Posterior vena cava (tissue), 2 donors: ENCODE measurements around the gene GPR37L1. TPM values are rescaled to one million over a fixed set of nuclear protein-coding genes. Genes with fewer than 3 reads are reported as not detected.
"Not testable (repeated sequence)": the region's sequence is repeated elsewhere in the genome, so short reads cannot be mapped to it uniquely, and the experiment has no call there.

ENCODE experiments used
- DNase-seq: peaks from one replicate; pipeline ENCODE4 v3.0.0-alpha.2; 2020; ENCODE audit warnings: low spot score
- intact Hi-C, 2 donors: fragments of 100-400 bp; cut with DNase I; formaldehyde crosslinking; loops; one replicate each; pipeline versions ENCODE4 v1.14.1 to v1.14.2; 2022 to 2023
- total RNA-seq, 2 donors: library from RNA; stranded (reverse); fragmentation: NEBNext Ultra II Directional; extraction: Animal tissue kit (Norgen Biotek cat#: 25700); gene quantifications; one replicate each; pipeline ENCODE4 v1.2.1, GENCODE V29; 2021
- donor health status: DM: yes; HTN: yes; CAD: no.
- donor health status: DM: yes; HTN: yes; CAD: no.

Gene GPR37L1
- total RNA-seq, 2 donors from 2014 or later, result 0.09 TPM; not detected in 1

DNA sequence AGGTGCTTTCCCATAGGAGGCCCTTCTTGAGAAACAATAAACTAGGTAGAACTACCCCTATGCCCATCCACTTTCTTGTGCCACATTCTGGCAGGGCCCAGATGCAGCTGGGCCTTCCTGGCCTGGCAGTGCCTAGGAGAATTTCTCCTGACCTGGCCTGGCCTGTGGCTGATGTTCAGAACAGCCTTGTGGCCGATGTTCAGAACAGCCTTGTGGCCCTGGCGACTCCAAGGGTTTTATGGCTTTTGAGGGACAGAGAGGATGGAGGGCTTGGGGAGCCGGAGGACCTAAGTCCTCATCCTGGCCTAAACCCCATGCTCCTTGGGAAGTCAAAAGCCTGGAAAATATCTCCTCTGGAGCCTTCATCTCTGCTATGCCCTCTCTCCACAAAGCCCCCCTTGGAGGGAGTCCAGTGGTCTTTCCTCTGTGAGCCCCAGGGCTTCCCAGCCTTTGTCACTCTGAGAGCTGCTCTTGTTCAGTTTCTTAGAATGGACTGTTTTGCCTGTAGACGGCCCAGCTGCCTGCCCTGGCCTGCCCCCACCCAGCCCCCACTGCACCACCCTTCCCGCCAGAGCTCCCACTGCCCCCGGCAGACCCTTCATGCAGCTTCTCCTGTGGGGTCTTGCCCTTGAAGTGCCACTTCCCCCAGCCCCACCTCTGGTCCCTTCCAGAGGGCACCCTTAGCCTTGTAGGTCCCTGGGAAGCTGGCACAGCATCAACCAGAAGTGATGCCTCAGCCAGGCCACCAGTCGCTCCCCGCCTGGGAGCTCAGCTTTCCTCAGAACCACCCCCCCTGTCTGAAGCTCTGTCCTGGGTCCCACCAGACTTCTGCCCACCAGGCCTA lies 7.0 kb downstream of the GPR37L1 start:
- DNase-seq, result no peak
- intact Hi-C loops, result loop anchor here in 1 of 2 donors (5.0 kb wide), 1 partner anchor 122 kb away; no protein-coding TSS in a partner anchor

GRCh38 chr1:202130297-202130721 lies 7.6 kb downstream of the GPR37L1 start:
- intact Hi-C loops, result no loop called here
- DNase-seq, result no peak

GRCh38 chr1:202130816-202131522 lies 8.3 kb downstream of the GPR37L1 start:
- no peak for DNase-seq
- intact Hi-C loops, result no loop called here

GRCh38 chr1:202131956-202132821 lies 9.5 kb downstream of the GPR37L1 start:
- DNase-seq, result peak; percentile 87
- intact Hi-C loops, result no loop called here

- intact Hi-C loops, result no loop called here
- DNase-seq, result no peak
Observed at GRCh38 chr1:202133001-202133400, 10.3 kb downstream of the GPR37L1 start.

- no peak for DNase-seq
- intact Hi-C loops, result no loop called here
Observed at GRCh38 chr1:202133496-202133895, 10.8 kb downstream of the GPR37L1 start.

DNA sequence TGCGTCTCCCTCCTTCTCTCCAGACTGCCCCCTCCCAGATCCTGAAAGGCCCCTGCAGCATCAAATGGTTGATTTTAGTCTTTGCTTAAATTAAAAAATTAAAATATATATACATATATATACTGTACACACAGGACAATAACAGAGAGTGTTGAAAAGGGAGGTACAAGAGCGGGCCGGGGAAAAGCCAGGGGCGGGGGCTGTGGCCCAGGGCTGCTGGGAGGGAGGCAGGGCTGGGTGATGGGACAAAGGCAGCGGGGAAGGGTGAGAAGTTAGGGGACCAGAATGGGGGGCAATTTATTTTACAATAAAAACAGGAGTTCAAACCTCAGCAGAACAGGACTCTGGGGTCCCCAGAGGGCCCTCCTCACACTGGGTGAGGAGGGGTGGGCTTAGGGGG lies 11.3 kb downstream of the GPR37L1 start:
- DNase-seq, result no peak
- intact Hi-C loops, result no loop called here

GRCh38 chr1:202134645-202135172 lies 12.0 kb downstream of the GPR37L1 start:
- intact Hi-C loops, result no loop called here
- no peak for DNase-seq

GRCh38 chr1:202135221-202135721 lies 12.6 kb downstream of the GPR37L1 start:
- DNase-seq, result no peak

GRCh38 chr1:202140833-202141232 lies 18.1 kb downstream of the GPR37L1 start:
- DNase-seq, result no peak
- intact Hi-C loops, result no loop called here

More at GRCh38 chr1:202135221-202135721, 12.6 kb downstream of the GPR37L1 start:
- intact Hi-C loops, result no loop called here

- intact Hi-C loops, DNase-seq: not testable (repeated sequence)
Observed at GRCh38 chr1:202141468-202141867, 18.8 kb downstream of the GPR37L1 start.

GRCh38 chr1:202143011-202143767 lies 20.5 kb downstream of the GPR37L1 start:
- DNase-seq, result no peak
- intact Hi-C loops, result no loop called here

DNA sequence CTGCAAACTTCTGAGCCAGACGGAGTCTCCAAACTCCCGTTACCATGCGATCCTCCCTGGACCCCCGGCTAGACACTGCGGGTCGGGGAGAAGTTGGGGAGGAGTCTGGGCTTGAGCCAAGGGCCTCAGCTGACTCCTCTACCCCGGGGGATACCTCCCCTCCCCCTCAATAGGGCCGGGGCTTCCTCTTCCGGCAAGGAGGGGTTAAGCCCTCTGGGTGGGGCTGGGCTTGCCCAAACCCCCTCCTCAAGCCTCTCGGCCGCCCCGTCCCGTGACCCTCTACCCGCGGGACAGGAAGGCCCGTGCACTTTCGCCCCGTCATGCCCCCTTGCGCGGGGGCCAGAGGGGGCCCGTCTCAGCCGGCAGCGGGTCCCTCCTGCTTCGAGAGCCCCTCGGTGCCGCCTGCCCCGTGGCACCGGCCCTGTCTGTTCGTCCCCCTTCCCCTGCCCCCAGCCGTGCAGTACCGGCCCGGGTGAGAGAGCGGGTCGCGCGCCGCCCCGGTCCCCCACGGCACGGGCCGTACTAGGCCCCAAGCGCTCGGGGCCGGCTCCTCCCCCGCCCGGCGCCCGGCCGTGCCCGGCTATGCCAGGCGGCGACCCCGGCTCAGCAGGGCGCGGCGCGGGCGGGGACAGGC lies 21.2 kb downstream of the GPR37L1 start:
- peak; percentile 86 for DNase-seq
- intact Hi-C loops, result no loop called here

GRCh38 chr1:202144402-202145067 lies 21.8 kb downstream of the GPR37L1 start, which contains the start of gene ARL8A:
Gene ARL8A (minus strand): TSS chr1:202144737. CDS start chr1:202144572, 165 bp downstream.
- DNase-seq, result peak; percentile 92
- intact Hi-C loops, result no loop called here

GRCh38 chr1:202145068-202145743 lies 22.5 kb downstream of the GPR37L1 start:
- no peak for DNase-seq
- intact Hi-C loops, result no loop called here

- DNase-seq, intact Hi-C loops: not testable (repeated sequence)
Observed at GRCh38 chr1:202145744-202146140, 23.0 kb downstream of the GPR37L1 start.

DNA sequence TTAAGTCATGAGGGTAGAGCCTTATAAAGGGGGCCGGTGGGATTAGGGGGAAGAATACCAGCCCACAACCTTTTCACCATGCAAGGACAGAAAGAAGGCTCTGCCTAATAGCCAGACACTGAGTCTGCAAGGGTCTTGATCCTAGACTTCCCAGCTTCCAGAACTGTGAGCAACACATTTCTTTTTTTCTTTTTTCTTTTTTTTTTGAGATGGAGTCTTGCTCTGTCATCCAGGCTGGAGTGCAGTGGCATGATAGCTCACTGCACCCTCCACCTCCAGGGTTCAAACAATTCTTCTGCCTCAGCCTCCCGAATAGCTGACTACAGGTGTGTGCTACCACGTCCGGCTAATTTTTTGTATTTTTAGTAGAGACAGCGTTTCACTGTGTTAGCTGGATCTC lies 23.6 kb downstream of the GPR37L1 start:
- intact Hi-C loops, result no loop called here
- DNase-seq, result no peak
